HG02852 (cell line): ENCODE data around the gene PSEN1.

Source experiments
- ATAC-seq: cut with Tn5 transposase; IDR thresholded peaks from one replicate; pipeline ENCODE4 v1.9.1; 2021; ENCODE audit warnings: mild to moderate bottlenecking, moderate library complexity; ENCODE audit not compliant: unreplicated experiment

The PSEN1 gene

DNA sequence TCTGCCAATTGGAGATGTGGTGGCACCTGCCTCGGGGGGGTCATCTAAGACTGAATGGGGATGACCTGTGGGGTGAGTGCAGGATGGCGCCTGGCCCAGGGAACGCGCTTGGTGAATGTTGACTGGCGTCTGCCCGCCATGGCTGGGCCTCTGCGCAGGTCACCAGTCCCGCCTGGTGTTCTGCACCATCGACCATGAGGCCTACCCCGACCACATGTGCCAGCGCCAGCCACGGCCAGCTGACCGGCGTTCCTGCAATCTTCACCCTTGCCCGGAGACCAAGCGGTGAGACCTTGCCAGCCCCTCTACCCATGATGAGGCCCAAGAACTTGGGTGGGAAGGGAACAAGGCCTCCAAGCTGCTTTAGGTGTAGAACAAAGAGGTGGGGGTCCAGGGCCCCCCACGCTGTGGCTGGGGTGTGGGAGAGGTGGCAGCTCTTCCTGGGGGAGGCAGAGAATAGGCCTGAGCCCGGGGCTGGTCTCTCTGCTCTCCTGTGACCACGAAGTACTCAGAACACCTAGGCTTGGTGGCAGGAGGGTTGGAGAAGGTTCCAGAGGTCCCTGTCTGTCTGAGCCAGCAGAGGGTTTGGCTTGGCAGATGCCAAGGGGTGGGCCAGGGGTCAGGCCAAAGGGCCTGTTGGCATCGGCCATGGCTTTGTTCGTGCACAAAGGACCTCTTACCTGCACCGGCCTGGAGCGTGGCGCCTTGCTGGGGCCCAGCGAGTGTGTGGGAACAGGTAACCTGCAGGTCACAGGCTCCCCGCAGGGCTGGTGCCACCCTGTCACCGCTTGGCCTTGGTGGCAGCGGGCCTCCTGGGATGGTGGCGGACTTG, 116.4 kb downstream of the PSEN1 start:
- ATAC-seq: no peak

DNA sequence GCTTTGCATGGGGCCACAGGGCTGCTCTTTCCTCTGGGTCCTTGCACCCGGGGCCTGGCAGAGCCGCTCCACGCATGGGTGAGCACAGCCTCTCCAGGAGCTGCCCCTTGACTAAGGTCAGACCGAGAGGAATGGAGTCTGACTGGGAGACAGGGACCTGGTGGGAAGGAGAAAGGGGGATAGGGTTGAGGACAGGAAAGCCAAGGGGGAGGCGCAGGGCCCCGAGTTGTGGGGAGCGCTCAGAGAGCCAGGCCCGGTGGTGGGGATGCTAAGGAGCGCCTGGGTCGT, 117.0 kb downstream of the PSEN1 start:
- ATAC-seq: no peak

GRCh38 chr14:73253721-73254120, 117.4 kb downstream of the PSEN1 start:
- no peak for ATAC-seq

DNA sequence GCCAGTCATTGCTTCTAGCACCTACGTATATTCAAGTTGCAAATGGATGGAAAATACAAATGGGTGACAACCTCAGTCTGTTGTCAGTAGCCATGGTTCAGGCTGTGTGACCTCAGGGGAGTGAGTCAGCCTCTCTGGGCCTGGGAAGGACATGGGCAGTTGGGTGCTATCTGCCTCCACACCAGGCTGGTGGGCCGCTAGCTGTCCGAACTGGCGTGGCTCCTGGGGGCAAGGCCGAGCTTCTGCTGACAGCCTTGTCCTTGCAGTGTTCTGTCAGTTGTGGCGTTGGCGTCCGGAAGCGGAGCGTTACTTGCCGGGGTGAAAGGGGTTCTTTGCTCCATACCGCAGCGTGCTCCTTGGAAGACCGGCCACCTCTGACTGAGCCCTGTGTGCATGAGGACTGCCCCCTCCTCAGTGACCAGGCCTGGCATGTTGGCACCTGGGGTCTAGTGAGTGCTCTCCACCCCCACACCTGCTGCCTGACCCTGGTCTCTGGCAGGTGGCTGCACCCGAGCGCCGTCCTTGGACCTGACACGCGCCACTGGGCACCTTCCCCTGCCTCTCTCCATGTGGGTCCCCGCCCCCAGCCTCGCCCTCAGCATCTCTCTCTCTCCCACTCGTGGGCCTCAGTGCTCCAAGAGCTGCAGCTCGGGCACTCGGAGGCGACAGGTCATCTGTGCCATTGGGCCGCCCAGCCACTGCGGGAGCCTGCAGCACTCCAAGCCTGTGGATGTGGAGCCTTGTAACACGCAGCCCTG, 118.1 kb downstream of the PSEN1 start:
- no peak for ATAC-seq

GRCh38 chr14:73255005-73255400, 118.7 kb downstream of the PSEN1 start:
- ATAC-seq: no peak

DNA sequence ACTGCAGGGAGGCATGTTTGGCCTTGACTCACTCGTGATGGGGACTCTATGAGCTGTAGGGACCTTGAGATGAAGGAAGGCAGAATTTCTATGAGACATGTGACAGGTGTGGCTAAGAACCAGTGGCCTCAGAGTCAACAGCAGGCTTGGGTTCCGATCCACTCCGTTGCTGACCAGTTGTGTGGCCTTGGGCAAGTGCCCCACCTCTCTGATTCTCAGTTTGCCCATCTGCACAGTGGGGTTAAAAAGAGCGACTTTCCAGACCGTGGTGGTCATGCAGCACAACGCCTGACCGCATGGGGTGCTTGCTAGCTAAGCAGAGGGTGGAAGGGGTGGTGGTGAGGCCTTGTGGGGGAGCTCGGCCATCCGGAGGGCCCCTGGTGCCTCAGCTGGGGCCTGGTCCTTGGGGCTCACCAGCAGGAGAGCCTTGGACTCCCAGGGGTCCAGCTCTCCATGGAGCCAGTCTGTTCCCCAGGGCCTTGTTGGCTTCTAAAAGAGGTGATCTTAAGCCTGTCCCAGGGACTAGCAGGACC, 119.5 kb downstream of the PSEN1 start:
- ATAC-seq: no peak

GRCh38 chr14:73258076-73258475, 121.8 kb downstream of the PSEN1 start:
- no peak for ATAC-seq

- ATAC-seq: no peak
Observed at GRCh38 chr14:73258845-73259611, 122.7 kb downstream of the PSEN1 start.

DNA sequence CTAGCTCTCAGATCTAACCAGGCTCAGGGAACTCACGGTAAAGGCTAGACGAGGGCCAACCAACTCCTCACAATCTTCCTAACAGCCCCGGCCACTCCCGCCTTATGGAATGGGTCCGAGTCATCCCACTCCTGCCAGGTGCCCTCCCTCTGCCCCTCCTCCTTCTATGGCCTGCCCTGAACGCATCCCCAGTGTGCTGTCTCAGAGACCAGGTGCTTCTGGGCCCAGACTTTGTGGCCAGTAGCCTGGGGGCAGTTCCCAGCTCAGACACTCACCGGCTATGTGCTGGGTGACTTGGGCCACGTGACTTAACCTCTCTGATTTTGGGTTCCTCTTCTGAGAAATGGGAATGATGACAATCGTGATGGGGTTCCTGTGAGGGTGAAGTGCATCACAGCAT, 123.5 kb downstream of the PSEN1 start:
- ATAC-seq: no peak

GRCh38 chr14:73260574-73260973, 124.3 kb downstream of the PSEN1 start:
- no peak for ATAC-seq

DNA sequence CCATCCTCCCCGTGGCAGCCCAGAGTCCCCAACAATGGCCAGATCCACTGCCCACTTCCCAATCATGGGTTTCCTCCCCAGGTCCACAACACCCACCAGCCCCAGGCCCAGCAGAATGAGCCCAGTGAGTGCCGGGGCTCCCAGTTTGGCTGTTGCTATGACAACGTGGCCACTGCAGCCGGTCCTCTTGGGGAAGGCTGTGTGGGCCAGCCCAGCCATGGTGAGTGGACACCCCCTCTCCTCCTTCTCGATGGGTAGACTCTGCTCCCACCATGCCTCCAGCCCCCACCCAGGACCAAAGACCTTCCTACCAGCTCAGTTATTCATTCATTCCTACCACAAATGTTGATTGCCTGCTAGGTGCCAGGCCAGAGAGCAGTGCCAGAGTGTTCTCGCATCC, 124.8 kb downstream of the PSEN1 start:
- no peak for ATAC-seq

GRCh38 chr14:73261520-73262426, 125.5 kb downstream of the PSEN1 start:
- ATAC-seq: no peak

- ATAC-seq: no peak
Observed at GRCh38 chr14:73262427-73263183, 126.3 kb downstream of the PSEN1 start.

- ATAC-seq: no peak
Observed at GRCh38 chr14:73263606-73264005, 127.3 kb downstream of the PSEN1 start.

DNA sequence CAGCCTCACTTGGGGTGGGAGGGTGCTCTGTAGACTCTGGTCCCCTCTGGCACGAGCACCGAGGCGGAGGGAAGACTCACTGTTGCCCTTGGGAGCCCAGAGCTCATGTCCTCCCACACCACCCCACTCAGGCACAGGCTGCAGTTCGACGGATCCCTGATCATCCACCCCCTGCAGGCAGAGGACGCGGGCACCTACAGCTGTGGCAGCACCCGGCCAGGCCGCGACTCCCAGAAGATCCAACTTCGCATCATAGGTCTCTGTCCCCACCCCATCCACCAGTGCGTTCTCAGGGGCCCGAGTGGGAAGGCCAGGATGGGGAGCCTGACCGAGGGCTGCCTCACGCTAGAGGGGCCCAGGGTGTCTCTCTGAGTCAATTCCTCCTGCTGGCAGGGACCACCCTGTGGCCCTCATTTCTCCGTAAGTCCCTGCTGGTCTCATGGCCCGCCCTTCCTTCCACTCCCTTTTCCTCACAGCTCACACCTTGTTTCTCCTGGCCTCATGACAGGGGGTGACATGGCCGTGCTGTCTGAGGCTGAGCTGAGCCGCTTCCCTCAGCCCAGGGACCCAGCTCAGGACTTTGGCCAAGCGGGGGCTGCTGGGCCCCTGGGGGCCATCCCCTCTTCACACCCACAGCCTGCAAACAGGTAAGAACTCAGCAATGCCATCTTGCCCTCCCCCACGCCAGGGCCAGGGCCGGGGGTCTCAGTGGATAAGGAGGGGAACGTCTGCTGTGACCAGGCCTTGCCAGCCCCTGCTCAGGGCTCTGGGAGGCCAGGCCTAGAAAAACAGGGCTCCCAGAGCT, 128.0 kb downstream of the PSEN1 start:
- ATAC-seq: no peak

DNA sequence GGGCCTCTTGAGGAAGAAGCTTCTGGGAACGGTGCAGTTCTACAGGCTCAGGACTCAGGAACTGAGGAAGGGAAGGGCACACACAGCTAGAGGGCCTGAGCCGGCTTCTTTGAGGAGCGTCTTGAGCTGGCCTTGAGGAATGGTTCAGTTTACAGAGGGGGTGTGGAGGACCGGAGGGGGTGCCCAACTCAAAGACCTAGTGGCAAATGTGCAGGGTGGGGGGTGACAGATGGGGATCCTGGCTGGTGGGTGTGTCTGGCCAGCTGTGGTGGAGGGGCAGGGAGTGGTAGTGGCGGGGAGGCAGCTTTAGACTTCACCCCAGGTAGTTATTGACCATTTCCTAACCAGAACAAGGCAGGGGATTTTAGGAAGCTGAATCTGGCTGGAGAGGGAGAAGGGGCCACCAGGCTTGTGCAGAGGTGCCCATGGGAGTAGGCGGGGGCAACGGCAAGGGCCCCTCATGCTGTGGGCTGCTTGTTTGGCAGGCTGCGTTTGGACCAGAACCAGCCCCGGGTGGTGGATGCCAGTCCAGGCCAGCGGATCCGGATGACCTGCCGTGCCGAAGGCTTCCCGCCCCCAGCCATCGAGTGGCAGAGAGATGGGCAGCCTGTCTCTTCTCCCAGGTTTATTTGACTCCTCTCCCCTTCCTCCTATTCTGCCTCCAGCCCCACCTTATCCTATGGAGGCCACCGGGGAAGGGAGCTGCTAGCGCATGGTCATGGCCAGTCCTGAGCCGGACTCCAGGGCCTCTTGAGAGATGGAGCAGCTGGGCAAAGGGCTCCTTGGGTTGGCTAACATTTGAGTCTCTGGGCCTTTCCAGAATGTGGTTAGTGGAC, 128.8 kb downstream of the PSEN1 start:
- ATAC-seq: no peak

GRCh38 chr14:73265721-73266046, 129.4 kb downstream of the PSEN1 start:
- ATAC-seq: no peak

- ATAC-seq: no peak
Observed at GRCh38 chr14:73266317-73266716, 130.0 kb downstream of the PSEN1 start.
